ENCODE data around the gene GLDC.

Gene GLDC

DNA sequence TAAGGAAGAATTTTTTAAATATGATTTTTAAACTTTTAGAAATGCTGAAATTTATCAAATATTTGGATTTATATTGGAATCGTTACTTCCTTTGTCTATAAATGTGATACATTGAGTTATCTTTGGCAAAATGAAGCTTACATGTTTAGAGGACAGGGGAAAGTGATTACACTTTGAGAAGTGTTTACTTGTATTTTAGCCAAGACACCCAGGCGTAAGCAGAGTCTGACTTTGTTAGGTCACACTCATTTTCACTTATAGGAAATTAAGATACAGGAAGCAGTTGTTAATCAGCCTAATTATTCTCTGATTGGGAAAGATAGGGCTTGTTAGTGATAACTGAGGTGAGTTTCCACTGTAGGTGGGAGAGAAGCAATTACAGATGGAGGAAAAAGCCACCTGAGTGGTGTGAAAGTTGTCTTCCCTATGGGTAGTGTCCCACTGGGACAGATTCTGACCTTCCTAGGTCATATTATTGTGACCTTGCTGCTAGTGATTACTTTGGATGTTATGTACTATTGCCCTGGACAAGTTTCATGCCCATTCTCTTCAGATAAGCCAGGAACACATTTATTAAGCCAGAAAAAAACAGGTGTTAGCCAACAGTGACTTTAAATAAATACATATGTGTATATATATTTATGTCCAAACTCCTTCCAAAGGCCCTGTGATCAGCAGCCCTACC, 143.9 kb downstream of the GLDC start:
- DNase-seq (ENCODE audit: low spot score), result no peak

DNA sequence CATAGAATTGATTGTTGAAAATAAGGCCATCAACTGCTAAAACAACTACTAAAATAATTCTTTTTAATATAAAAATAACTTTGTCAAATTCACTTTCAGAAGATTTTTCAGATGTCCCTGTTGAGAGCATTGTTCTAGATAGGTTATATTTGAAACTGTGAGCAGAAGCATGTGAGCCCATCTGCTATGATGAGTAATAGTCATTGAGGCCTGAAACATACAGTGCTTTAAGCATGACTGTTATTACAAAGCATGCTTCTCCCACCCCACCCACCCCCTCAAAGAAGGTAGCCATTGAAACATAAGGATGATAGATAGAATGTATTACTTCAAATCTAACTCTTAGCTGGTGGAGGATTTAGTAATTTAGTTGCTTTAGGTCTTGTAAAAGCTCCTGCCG, 146.5 kb downstream of the GLDC start:
- no peak for DNase-seq (ENCODE audit: low spot score)

DNA sequence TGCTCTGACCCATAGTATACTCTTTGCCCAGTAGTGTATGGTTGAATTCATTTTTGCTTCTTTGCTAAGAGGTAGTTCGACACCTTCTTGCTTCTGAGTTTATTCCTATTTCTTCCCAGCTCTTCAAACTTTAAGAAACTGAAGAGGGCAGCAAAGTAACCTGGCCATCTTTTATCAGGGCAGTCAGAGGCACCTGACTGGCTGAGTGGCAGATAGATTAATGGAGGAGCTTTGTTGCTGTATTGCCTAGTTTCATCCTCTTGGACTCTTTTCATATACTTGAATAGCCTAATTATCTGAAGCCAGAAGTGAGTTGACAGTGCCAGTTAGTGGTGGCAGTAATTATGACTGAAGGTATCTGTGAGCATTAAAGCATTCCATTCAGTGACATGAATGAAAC, 150.1 kb downstream of the GLDC start:
- DNase-seq (ENCODE audit: low spot score), result no peak

DNA sequence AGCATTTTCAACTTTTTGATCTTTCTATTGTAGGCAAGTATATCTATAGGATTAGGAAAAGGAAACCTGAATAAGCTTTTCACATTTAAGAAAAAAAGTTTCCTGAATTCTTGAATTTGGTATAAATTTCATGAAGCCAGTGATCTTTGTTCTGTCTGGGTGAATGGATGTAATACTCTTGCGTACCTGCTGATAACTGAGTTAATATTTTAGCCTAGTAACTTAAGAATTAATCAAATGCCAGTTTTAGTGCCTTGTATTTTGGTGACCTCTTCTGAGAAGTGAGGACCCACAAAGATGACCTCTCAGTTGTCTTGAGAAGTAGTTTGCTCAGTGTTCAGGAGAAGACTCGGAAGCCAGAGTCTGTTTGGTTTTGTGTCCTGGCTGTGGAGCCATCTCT, 154.7 kb downstream of the GLDC start:
- no peak for DNase-seq (ENCODE audit: low spot score)

DNA sequence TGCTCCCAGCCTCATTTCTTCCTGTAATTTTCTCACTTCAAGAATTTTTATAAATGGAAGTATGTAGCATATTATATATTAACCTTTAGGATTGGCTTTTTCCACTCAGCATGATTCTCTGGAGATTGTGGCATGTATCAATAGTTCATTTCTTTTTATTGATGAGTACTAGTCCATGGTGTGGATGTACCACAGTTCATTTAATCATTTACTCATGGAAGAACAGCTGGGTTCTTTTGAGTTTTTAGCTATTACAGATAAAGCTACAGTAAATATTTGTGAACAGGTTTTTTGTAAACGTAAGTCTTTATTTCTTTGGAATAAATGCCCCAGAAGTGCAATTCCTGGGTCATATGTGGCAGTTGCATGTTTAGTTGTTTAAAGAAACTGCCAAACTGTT, 156.4 kb downstream of the GLDC start:
- DNase-seq (ENCODE audit: low spot score), result no peak

DNA sequence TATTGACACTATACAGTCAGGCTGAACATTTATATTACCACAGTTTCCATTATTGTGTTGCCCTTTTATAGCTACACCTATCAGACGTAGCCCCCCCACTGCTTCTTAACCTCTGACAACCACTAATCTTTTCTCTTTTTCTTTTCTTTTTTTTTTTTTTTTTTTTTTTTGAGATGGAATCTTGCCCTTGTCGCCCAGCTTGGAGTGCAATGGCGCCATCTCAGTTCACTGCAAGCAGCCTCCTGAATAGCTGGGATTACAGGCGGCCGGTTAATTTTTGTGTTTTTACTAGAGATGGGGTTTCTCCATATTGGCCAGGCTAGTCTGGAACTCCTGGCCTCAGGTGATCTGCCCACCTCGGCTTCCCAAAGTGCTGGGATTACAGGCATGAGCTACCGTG, 157.1 kb downstream of the GLDC start:
- no peak for DNase-seq (ENCODE audit: low spot score)

DNA sequence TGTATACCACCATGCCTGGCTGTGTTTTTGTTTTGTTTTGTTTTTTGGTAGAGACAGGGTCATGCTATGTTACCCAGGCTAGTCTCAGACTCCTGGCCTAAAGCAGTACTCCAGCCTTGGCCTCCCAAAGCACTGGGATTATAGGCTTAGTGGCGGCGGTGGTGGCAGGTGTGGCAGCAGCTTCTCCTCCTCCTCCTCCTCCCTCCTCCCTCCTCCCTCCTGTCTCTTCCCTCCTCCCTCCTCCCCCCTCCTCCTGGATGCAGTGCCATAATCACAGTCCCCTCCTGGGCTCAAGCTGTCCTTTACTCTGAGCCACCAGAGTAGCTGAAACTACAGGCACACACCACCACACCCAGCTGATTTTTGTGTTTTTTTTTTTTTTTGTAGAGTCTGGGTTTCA, 161.3 kb downstream of the GLDC start:
- no peak for DNase-seq (ENCODE audit: low spot score)
